AG04450 (cell line): ENCODE results near the gene RAB9A. TPM values are rescaled to one million over a fixed set of nuclear protein-coding genes. Genes with fewer than 3 reads are reported as not detected.

Source experiments
- CTCF ChIA-PET: fragments of 300-600, 350-600 bp; formaldehyde crosslinking; extraction: SDS; loops from one replicate; lab custom pipeline; 2022; ENCODE audit warnings: antibody characterized with exemption, inconsistent platforms; lab: Charles Lee
- POLR2A ChIA-PET: fragments of 350-600 bp; formaldehyde crosslinking; extraction: SDS; loops from one replicate; lab custom pipeline; 2021; ENCODE audit warnings: antibody characterized with exemption, inconsistent platforms; lab: Yijun Ruan, JAX
- DNase-seq: peaks from one replicate; pipeline ENCODE4 v3.0.0-alpha.2; 2011; ENCODE audit warnings: low read depth, low spot score
- H3K27ac ChIP-seq: one replicate; pipeline ENCODE4 v1.5.1; 2012; ENCODE audit warnings: low read depth, low read length, control low read depth
- H3K27me3 ChIP-seq: one replicate; pipeline ENCODE4 v1.6.0; 2012; ENCODE audit warnings: low read length; ENCODE audit not compliant: control insufficient read depth, insufficient read depth
- H3K4me3 ChIP-seq: 2 replicates; pipeline ENCODE4 v1.5.1; 2011; ENCODE audit warnings: mild to moderate bottlenecking, low read depth, low read length, control low read depth
- H3K9me3 ChIP-seq: 2 replicates; pipeline ENCODE4 v1.5.1; 2012; ENCODE audit warnings: low read length; ENCODE audit not compliant: control insufficient read depth, insufficient read depth
- polyA plus RNA-seq: library from polyadenylated mRNA; depleted of rRNA; stranded (reverse); fragments of >200 nt; gene quantifications from 2 replicates; pipeline ENCODE4 v1.2.3, GENCODE V29; 2011
- TF ChIP-seq, protein P1 (sequence below): IDR thresholded peaks from 2 replicates; pipeline ENCODE4 v1.5.1; 2011; ENCODE audit warnings: low read depth, low read length, control low read depth, inconsistent platforms

Gene RAB9A
- polyA plus RNA-seq, 1 experiment = 41.7 TPM

GRCh38 chrX:13697455-13697854 lies 8.5 kb downstream of the RAB9A start:
- H3K27me3 ChIP-seq = no peaks in the 10 kb centered on the region
- no peak overlapping the region for H3K27ac ChIP-seq
- TF ChIP-seq, protein P1, sequence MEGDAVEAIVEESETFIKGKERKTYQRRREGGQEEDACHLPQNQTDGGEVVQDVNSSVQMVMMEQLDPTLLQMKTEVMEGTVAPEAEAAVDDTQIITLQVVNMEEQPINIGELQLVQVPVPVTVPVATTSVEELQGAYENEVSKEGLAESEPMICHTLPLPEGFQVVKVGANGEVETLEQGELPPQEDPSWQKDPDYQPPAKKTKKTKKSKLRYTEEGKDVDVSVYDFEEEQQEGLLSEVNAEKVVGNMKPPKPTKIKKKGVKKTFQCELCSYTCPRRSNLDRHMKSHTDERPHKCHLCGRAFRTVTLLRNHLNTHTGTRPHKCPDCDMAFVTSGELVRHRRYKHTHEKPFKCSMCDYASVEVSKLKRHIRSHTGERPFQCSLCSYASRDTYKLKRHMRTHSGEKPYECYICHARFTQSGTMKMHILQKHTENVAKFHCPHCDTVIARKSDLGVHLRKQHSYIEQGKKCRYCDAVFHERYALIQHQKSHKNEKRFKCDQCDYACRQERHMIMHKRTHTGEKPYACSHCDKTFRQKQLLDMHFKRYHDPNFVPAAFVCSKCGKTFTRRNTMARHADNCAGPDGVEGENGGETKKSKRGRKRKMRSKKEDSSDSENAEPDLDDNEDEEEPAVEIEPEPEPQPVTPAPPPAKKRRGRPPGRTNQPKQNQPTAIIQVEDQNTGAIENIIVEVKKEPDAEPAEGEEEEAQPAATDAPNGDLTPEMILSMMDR = no peak
- POLR2A ChIA-PET = no interaction called here
- CTCF ChIA-PET = interaction anchor here (1.0 to 1.5 kb wide), 2 partner anchors 191 kb away, joined by 3 to 4 read pairs; no protein-coding TSS in a partner anchor
- H3K4me3 ChIP-seq = no peak overlapping the region
- no peaks in the 10 kb centered on the region for H3K9me3 ChIP-seq
- DNase-seq = no peak

DNA sequence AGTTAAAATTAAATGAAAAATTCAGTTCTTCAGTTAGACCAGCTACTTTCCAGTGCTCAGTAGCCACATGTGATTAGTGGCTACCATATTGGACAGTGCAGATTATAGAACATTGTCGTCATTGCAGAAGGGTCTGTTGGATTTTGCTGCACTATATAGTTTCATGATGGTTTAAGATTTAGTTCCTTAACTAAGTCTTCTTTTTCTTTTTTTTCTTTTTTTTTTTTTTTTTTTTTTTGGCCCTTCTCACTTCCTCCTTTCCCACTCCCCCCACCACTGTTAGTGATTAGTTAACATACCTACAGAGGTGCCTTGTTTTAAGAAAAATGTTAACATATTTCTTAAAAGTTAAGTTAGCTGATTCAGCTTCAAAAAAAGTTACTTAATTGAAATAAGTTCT lies 9.0 kb downstream of the RAB9A start:
- ChIA-PET POLR2A (no interaction called here), CTCF (interaction anchor here (1.5 kb wide), 1 partner anchor 191 kb away, joined by 4 read pairs; no protein-coding TSS in a partner anchor)

GRCh38 chrX:13698432-13698831 lies 9.5 kb downstream of the RAB9A start:
- H3K27ac ChIP-seq = no peak overlapping the region
- no peak for DNase-seq
- H3K27me3 ChIP-seq = no peaks in the 10 kb centered on the region
- no peak overlapping the region for H3K4me3 ChIP-seq
- ChIA-PET CTCF (interaction anchor here (1.2 to 1.5 kb wide), 4 partner anchors 8 to 192 kb away, joined by 3 to 4 read pairs (median 4); partner anchors contain the start of genes OFD1 and TRAPPC2), POLR2A (no interaction called here)
- H3K9me3 ChIP-seq = no peaks in the 10 kb centered on the region
- TF ChIP-seq, protein P1 = no peak

More for the DNA sequence above, 9.0 kb downstream of the RAB9A start:
- Histone ChIP-seq H3K27me3 (no peaks in the 10 kb centered on the region), H3K27ac (no peak overlapping the region), H3K9me3 (no peaks in the 10 kb centered on the region), H3K4me3 (no peak overlapping the region)
- TF ChIP-seq, protein P1 = no peak
- no peak for DNase-seq

GRCh38 chrX:13699183-13699826 lies 10.4 kb downstream of the RAB9A start:
- TF ChIP-seq, protein P1 = no peak

GRCh38 chrX:13700380-13700779 lies 11.5 kb downstream of the RAB9A start:
- POLR2A ChIA-PET = no interaction called here
- Histone ChIP-seq H3K27me3 (no peaks in the 10 kb centered on the region), H3K27ac (no peak overlapping the region), H3K4me3 (no peak overlapping the region), H3K9me3 (no peaks in the 10 kb centered on the region)
- CTCF ChIA-PET = no interaction called here
- TF ChIP-seq, protein P1 = no peak
- no peak for DNase-seq

More at GRCh38 chrX:13699183-13699826, 10.4 kb downstream of the RAB9A start:
- Histone ChIP-seq H3K27me3 (no peaks in the 10 kb centered on the region), H3K4me3 (no peak overlapping the region), H3K27ac (no peak overlapping the region), H3K9me3 (no peaks in the 10 kb centered on the region)
- POLR2A ChIA-PET = no interaction called here
- CTCF ChIA-PET = interaction anchor here (1.2 to 1.5 kb wide), 4 partner anchors 9 to 193 kb away, joined by 3 to 4 read pairs (median 4); partner anchors contain the start of genes OFD1 and TRAPPC2
- no peak for DNase-seq
